Fibroblast of the aortic adventitia (primary cell): Measurements from ENCODE around the gene EVA1C. TPM values are rescaled to one million over a fixed set of nuclear protein-coding genes. Genes with fewer than 3 reads are reported as not detected.

Experiments used
- DNase-seq: peaks from one replicate; pipeline ENCODE4 v3.0.0-alpha.2; 2010; ENCODE audit warnings: low read depth
- H3K4me3 ChIP-seq: 2 replicates; pipeline ENCODE4 v1.5.1; 2011; ENCODE audit warnings: low read depth, mild to moderate bottlenecking, control low read depth, low read length, moderate library complexity
- CTCF ChIP-seq: IDR thresholded peaks from 2 replicates; pipeline ENCODE4 v1.5.1; 2011; ENCODE audit warnings: mild to moderate bottlenecking, low read length, control low read depth, inconsistent platforms; ENCODE audit not compliant: insufficient read depth
- small RNA-seq: library from RNA; depleted of rRNA; stranded (forward); fragments of <200 nt; gene quantifications from one replicate; pipeline ENCODE3, GENCODE V24; 2012
- total RNA-seq: library from RNA; depleted of rRNA; stranded (reverse); fragments of >200 nt; gene quantifications from 2 replicates; pipeline ENCODE4 v1.2.3, GENCODE V29; 2012; ENCODE audit warnings: low replicate concordance

EVA1C gene
- total RNA-seq, 1 donor: 14.5 TPM

DNA sequence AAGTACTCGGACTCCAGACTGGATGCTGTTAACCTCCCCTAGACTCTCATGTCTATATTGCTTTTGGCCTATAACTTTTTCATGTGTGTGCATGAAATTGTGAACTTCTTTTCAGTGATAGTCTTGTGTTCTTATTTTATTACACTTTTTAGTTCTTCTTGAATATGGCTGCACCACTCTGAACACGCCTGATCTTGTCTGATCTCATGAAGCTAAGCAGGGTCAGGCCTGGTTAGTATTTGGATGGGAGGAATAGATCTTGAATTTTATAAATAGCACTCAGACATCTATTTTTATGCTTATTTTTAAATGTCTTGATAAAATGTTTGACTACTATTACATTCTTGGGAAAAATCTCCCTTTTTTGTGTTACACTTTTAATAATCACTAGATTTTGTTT lies 150.4 kb downstream of the EVA1C start:
- peak; percentile 27 for DNase-seq
- no peak overlapping the region for H3K4me3 ChIP-seq
- no peak for TF ChIP-seq CTCF

Small RNA genes within 50 kb of the gene (small RNA-seq; reads per million reads assigned to genes)
- gene RF00438: not detected
- not detected for gene RNA5SP490
- 491 reads per million, percentile 99 among the genes with 10 or more reads in this experiment for gene SNORA80A

Other genes starting within 250 kb of the EVA1C start
- 13.3 and 18.6 TPM in 2 replicates for gene MIS18A, start 133.7 kb upstream of the EVA1C start, total RNA-seq
- gene MRAP, start 113.9 kb upstream of the EVA1C start, total RNA-seq: not detected in 2 replicates
- 16.7 and 21.1 TPM in 2 replicates for gene URB1, start 19.7 kb upstream of the EVA1C start, total RNA-seq
- 0.45 TPM in 1 of 2 replicates, not detected in the other for gene TCP10L, start 172.8 kb downstream of the EVA1C start, total RNA-seq
- gene CFAP298, start 199.7 kb downstream of the EVA1C start, total RNA-seq: 14.1 and 17.9 TPM in 2 replicates